ENCODE data around the gene SVIL.
"Not testable (repeated sequence)": the region's sequence is repeated elsewhere in the genome, so short reads cannot be mapped to it uniquely, and the experiment has no call there.

The SVIL gene

DNA sequence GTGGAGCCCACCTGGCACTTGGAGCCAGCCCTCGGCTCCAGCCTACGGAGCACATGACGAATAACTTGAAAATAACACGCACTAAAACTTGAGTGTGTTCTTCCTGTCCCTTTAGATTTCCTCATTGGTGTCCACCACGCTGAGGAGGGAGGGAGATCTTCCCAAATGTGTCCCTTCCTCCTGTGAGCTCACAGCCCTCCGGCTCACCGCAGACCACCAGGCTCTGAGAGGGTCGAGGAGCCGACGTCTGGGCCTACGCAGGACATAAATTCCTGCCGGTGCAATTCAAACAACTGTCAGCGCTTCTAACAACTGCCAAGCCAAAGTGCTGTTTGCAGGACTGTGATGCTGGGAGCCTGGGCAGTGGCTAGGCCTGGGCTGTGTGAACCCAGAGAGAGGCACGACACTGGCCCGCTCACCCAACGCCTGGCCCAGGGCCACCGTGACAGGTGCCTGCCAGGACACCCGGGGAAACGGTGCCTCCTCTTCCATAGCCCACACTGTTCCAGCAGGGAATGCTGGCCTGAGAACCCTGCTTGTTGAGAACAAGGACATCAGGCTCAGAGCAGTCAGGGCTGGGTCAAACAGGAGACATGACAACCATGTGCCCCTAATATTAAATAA lies 118.3 kb downstream of the SVIL start:
- DNase-seq (ENCODE audit: low read depth in 2 of 2) = not testable (repeated sequence)

DNA sequence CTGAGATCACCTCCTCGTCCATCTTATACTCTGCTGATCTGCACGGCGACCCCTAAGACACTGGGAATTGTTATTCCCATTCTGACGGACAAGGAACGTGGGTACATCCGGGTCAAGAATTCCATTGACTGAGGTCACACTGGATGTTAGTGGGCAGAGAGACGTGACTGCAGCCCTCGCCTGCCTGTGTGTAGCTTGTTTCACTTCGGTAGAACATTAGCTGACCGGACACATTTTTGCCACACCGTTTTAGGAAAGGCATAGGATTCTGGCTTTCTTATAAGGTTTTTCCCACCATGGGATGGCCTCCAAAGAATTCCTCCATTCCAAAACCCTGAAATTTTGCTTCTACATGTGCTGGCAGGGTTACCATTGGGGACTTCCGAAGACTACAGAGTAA lies 118.9 kb downstream of the SVIL start:
- not testable (repeated sequence) for DNase-seq (ENCODE audit: low read depth in 2 of 2)

DNA sequence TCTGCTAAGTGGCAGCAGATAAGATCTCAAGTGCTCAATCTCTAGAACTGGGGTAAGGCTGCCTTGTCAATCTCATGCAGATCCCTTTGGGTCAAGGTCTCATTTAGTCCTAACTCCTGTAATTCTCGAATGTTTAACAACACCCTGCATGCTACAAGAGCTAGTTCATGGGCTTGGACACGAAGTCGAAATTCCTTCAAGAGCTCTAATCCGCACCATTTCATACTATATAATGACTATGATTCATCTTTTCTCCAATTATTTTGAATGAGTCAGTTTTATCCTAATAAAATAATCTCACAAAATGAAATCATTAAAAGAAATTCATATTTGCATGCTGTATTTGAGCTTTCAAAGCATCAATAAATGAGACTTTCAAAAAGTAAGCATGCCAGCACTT lies 119.7 kb downstream of the SVIL start:
- not testable (repeated sequence) for DNase-seq (ENCODE audit: low read depth in 2 of 2)

DNA sequence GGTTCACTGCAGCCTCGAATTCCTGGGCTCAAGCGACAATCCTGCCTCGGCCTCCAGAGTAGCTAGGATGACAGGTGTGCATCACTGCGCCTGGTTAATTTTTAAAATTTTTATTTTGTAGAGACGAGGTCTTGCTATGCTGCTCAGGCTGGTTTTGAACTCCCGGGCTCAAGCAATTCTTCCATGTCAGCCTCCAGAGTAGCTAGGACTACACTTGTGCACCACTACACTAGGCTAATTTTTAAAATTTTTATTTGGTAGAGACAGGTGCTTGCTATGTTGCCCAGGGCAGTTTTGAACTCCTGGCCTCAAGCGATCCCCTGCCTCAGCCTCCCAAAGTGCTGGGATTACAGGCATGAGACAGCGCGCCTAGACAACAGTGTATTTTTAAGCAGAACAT lies 120.5 kb downstream of the SVIL start:
- DNase-seq (ENCODE audit: low read depth in 2 of 2) = no peak

DNA sequence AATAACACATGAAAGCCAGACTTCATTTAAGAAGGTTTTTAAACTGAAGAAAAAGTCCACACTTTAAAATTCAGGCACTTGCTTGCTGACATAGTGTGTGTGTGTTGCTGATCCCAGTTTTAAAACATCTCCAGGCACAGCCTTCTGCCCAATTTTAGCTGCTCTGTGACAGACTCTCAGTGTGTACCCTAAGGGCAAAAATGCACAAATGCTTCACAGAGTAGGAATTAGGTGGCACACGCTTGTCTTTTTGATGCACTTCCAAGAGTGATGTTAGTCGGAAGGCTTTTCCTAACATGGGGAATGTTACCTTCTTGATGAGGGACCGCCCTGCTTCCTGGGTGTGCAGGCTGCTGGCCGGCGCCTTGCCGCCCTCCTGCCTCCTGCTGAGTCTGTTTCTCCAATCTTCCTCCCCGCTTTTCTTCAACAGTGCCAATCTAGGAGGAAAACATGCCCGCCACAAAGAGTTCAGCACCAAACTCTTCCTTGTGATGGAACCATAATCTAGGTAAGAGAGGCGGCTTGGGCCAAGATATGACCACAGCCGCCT lies 122.3 kb downstream of the SVIL start:
- DNase-seq (ENCODE audit: low read depth in 2 of 2) = no peak

DNA sequence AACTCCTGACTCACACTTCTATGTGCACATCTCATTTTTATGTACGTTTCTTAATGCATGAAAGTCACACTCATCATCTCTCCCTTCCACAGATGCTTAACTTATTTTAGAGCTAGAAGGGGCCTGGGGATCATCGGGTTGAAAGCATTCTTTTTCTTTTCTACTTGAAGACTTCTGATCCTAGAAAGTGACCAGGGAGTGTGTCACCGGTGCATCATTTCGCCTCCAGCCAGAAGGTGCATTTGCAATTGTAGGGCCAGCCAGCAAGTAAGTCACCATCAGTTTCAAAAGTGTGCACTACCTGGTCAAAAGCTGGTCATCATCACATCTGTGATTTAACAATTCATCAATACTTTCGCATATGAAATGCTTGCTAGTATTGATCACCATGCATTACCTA lies 123.0 kb downstream of the SVIL start:
- not testable (repeated sequence) for DNase-seq (ENCODE audit: low read depth in 2 of 2)

DNA sequence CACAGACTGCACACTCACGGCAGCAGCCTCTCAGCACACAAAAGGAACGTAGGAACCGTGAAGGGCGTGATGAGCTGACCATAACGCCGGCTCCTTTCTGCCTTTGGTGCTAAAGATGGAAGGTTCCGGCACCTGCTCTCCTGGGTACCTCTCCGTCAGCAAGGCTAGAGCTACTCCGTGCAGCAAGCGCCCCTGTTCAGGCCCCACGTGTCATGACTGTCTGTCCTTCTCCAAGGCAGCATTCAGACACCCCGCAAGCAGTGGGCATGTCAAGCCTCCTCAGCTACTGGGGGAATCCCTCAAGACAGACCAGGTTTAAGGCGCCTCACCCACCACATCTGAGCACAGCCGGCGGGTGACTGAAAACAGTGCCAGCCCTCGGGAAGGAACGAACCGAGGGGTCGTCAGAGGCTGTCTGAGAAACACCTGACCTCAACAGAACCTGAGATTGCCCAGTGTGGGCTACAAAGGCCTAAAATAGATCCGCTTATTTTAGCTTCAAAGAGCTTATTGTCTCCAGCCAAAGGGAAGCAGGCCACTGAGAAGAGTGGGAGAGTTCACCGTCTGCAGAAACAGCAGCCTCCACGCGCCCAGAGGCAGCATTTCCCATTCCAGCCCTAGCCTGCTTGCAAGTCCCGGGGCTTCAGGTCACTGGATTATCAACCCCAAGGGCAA lies 124.2 kb downstream of the SVIL start:
- DNase-seq (ENCODE audit: low read depth in 2 of 2) = not testable (repeated sequence)

DNA sequence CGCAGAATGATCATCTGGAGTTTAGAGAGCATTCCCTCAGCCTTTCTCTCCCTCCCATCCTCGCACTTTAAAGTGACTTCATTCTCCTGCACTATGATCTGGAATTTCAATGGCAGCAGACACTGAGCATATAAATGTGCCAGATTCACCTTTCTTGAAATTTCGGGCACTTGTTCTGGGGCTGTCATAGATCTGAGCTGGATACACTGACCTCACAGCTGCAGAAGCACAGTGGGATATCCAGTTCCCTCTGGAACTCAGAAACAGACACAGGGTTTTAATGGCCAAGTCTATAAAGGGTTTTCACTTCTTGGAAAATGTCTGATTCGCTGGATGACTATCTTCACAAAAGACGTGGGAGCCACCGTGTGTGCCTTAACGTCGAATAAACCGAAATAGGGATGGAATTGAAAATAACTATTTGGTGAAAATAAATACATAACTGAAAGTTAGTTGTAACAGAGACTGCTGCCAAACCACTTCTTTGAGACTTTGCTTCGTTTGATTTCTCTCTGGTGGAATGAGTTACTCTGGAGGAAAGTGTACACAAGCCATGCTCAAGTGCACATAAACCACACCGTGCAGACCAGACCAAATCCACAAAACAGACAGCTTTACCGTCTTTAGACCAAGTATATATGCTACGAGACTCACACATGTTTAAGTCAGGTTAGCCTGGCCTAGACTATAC lies 126.1 kb downstream of the SVIL start:
- no peak for DNase-seq (ENCODE audit: low read depth in 2 of 2)

DNA sequence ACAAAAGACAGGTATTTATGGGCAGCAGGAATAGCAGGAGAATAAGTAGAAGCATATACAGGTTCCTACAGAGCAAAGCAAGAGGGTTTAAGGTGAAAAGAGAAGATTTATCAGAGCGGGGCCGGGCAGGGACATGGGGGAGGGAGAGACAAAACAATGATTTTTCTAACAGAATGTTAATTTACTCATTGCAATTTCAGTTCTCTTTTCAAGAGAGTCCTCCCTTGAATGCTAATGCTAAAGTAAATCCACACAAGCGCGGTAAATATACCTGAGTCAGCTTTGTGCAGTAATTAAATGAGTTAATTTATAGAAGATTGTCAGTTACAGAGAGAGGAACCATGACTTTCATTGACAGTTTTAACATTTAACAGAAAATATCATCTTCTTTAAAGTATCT lies 127.0 kb downstream of the SVIL start:
- not testable (repeated sequence) for DNase-seq (ENCODE audit: low read depth in 2 of 2)

DNA sequence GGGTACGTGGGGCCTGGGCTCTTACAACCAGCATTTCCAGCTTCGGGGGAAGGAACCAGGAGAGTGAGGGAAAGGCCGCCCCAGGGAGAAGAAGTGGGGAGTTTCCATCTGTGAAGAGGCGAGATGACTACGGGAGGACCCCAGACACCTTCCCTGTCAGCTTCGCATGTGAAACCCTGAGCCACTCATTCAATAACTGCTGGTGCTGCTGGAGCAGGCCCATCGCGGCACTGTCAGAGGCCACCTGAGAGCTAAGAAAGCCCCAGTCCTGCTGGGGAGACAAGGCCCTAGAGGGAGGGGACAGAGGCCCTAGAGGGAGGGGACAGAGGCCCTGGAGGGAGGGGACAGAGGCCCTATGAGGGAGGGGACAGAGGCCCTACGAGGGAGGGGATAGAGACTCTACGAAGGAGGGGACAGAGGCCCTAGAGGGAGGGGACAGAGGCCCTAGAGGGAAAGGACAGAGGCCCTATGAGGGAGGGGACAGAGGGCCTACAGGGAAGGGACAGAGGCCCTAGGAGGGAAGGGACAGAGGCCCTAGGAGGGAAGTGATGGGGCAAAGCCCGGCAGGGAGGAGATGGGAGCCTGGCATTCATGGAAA lies 128.3 kb downstream of the SVIL start:
- not testable (repeated sequence) for DNase-seq (ENCODE audit: low read depth in 2 of 2)

DNA sequence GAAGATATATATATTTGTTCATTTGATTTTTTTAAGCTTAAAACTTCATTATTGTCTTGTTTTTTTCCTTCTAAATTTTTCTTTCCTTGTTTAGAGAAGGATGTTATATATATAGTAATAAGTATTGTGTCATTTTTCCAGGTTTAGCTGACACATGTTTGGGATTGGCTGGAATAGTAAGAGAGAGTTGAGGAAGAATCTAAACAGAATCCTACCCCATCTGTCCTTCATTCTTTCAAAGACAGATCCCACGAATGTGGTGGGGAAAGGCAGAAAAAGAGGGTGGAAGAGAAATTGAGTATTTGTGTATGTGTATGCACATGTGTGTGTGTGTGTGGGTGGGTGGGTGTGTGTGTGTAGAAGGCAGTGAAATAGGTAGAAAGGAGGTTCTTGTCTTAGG lies 132.4 kb downstream of the SVIL start:
- DNase-seq (ENCODE audit: low read depth in 2 of 2) = no peak

DNA sequence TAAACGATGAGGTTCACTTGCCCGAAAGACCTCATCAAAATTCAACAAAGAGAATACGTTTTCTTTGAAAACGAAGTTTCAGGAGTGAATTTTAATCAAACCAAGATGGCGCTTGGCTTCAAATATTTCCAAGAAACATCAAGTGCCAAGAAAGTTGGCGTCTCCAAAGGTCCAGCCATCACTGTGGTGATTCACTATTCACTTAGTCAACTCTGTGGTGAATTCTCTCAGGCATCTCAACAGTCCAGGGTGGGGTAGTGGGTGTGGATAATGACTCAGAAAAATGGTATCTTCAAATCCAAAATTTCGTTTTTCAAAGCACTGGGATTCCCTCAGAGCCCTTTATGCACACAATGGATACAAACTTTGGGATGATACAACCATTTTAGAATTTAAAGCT lies 133.1 kb downstream of the SVIL start:
- DNase-seq (ENCODE audit: low read depth in 2 of 2) = no peak

DNA sequence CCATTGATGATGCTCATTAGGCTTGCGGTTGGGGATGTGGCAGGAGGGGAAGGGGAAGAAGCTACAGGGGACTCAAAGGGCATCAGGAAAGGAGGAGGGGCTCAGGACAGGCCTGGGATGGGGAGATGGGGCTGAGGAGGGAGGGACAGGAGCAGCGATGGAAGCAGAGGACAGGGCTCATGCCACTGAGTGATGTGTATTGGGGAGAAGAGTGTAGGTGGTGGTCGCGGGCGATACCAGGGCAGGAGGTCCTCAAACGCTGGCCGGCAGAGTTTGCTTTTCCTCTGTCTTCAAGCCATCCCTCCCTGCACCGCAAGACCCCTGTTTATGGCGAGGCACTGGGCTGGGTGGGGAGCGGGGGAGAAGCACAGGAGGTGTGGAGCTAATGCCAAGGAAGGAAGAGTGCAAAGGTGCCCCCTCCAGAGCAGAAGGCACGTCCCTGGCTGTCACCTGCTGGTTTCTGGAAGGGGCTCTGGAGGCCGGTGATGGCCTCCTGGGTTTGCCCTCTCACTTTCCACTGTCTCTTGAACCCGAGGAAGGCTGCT lies 134.7 kb downstream of the SVIL start:
- DNase-seq (ENCODE audit: low read depth in 2 of 2) = no peak

DNA sequence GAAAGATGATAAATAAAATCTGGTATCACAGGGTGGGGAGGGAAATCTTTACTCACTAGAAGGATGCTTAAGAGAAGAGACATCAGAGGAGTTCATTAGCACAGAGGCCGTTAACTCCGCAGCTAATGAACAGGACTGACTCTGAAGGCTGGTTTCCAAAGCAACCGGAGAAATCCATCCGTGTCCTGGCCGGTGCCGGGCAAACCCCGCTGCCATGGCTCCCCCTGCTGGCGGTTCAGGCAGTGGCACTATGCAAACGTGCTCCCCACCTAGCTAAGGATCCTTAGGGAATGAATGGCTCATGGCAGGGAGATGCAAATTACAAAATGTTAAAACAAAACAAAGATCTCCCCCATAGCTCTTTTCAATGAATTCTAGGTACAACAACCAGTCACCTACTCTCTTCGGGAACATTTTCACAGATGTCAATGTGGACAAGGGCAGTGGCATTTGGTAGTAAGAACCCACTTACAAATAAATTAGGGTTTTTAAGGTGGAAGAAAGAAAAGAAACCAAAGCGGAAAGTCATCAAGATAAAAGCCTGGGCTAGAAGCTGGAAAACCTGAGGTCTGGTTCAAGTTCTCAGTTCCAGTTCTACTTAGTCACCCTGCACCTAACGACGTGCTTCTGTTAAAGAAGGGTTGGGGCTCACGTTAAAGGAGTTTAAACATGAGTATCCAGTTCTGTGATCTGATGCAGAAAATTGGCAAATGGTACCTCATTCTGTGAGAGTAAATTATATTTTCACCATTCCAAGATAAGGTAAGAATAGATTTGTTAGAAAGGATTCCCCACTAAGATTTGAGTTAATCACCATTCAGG lies 138.2 kb downstream of the SVIL start:
- peak in 1 of 2 donors; percentile 31 for DNase-seq (ENCODE audit: low read depth in 2 of 2)

DNA sequence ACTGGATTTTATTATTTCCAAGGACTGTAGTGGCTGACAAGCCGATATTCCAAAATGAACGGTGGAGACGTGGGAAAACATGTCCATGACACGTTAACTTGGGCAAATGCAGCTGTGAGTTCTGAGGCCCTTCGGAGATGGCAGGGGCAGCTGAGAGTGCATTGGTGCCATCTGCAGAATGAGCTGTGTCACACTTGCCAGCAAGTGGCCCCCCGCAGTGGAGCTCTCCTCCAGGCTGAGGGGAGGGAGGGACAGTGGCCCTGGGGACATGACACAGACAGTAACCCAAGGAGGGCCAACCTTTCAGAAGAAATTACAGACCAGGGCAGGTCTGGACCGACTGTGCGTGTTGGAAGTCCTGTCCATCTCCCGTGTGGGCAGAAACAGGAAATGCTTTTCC lies 139.4 kb downstream of the SVIL start:
- DNase-seq (ENCODE audit: low read depth in 2 of 2) = no peak

DNA sequence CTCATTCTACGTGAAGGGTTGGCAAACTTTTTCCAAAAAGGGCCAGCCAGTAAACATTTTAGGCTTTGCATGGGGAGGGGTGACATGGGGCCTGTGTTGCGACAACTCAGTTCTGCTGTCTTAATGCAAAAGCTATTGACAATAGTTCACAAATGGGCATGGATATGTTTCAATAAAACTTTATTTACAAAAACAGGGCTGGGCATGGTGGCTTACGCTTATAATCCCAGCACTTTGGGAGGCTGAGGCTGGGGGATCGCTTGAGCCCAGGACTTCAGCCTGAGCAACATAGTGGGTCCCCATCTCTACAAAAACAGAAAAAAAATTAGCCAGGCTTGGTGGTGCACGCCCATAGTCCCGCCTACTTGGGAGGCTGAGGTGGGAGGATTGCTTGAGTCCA lies 141.1 kb downstream of the SVIL start:
- DNase-seq (ENCODE audit: low read depth in 2 of 2) = no peak

DNA sequence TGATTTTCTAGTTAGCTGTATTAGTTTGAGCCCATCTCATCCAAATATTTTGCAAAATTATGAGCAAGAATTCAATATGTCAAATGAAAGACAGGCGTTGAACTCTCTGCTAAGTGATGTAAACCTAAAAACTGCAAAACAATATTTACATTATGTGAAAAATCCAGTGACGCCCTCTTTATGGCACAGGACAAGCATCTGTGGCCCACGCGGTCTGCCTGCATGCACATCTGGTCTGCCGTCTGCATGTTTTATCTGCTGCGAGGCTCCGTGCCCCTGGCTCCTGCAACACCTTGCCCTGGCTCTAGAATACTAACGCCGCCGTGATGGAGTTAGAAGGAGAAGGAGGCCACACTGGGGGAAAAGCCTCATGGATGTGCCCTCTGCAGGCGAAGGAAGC lies 142.0 kb downstream of the SVIL start:
- no peak for DNase-seq (ENCODE audit: low read depth in 2 of 2)

DNA sequence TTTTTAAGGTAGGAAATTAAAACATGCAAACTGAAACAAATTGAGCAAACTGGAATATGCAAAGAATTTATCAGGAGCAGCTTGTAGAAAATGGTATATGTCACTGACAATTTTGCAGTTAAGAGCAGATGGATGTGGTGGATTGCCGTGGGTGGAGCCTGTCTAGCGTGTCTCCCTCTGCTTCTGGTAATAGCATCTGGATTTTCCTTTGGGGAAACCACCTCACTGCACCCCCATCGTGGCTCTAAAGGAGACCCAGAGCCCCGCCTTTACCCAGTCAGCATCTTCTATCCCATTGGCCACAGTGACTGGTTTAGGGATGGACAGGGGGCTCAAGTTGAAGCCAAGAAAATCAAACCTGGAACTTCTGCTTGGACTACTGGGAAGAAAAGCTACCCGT lies 142.9 kb downstream of the SVIL start:
- DNase-seq (ENCODE audit: low read depth in 2 of 2) = no peak

DNA sequence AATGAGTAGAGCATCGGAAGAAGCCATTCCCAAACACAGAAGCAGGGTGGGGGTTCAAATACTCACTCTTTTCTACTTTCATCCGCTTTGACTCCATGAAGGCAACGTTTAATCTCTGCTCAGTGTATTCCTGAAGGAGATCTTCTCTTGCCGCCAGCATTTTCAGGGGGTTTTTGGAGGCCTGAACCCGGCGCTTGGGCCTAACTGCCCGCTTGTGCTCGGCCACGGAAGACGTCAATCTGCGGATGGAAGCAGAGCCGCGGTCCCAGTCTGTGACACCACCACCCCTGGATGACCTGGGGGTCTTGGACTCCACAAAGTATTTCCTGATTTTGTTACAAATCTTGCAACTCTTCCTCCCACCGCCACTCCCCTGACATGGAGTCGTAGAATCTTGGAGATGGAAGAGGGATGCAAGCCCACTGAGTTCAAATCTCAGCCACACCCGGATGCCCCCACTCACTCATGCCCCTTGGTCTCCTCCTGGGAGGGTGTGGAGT lies 143.9 kb downstream of the SVIL start:
- DNase-seq (ENCODE audit: low read depth in 2 of 2) = not testable (repeated sequence)

DNA sequence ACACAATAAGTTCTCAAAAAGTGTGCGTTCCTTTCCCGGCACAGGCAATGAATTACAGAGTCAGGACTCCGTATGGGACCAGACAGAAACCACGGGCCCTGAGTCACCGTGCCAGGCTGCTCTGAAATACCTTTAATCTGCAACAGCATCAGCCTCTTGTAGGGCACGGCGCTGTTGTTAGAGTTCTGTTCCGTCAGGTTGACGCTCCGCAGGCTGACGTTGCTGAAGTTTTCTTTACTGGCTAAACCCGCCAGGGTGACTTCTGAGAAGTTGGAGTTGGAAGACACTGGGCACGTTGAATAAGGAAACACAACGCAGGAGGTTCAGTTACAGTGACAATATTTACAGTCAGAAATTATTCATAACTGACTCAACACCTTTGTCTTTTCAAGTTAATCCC lies 146.3 kb downstream of the SVIL start:
- not testable (repeated sequence) for DNase-seq (ENCODE audit: low read depth in 2 of 2)

DNA sequence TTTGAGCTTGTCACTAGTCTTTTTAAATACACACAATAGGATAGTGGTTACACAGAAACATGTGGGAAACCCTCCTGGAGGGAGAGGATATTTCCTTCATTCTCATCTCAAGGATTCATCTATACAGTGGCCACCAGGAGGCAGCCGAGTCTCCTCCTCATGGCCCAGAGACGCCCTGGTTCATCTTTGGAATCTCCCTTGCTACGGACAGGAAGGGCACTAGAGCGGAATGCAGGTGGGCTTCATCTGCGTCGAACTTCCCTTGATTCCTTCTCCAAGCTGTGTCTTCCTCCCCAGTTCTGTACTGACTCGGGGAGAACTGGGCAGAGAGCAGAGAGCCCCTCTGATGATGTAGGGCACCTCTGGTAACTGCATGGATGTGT lies 146.9 kb downstream of the SVIL start:
- DNase-seq (ENCODE audit: low read depth in 2 of 2) = not testable (repeated sequence)
